CD14-positive monocyte (primary cell): ENCODE measurements around the gene WNT10A. TPM values are rescaled to one million over a fixed set of nuclear protein-coding genes. Genes with fewer than 3 reads are reported as not detected.

ENCODE experiments used
- DNase-seq, 3 donors: peaks; one replicate each; pipeline ENCODE4 v3.0.0-alpha.2; 2011 to 2022
- H2AFZ ChIP-seq: 2 replicates; pipeline ENCODE4 v1.6.0; 2012; ENCODE audit warnings: mild to moderate bottlenecking, low read depth, low read length, inconsistent platforms; ENCODE audit not compliant: insufficient read depth, poor library complexity, severe bottlenecking
- H3K27ac ChIP-seq, 2 donors: 1 replicate in 1 of 2; 2 replicates in 1 of 2; pipeline ENCODE4 v1.5.1; 2012 to 2013; ENCODE audit warnings: low read length in 2 of 2, control low read depth in 1 of 2, inconsistent platforms in 1 of 2, low read depth in 1 of 2, mild to moderate bottlenecking in 1 of 2
- H3K27me3 ChIP-seq, 2 donors: one replicate each; pipeline versions ENCODE4 v1.6.0 to v1.6.1; 2011 to 2013; ENCODE audit warnings: low read length in 2 of 2; ENCODE audit not compliant: control insufficient read depth in 2 of 2, insufficient read depth in 2 of 2
- H3K36me3 ChIP-seq, 2 donors: replicated peaks in 1 of 2; 1 replicate in 1 of 2; 2 replicates in 1 of 2; pipeline versions ENCODE4 v1.5.1 to v1.6.1; 2012 to 2013; ENCODE audit warnings: low read length in 2 of 2, control low read depth in 1 of 2, inconsistent platforms in 1 of 2, mild to moderate bottlenecking in 1 of 2; ENCODE audit not compliant: insufficient read depth in 2 of 2, control insufficient read depth in 1 of 2
- H3K4me1 ChIP-seq, 2 donors: 1 replicate in 1 of 2; 2 replicates in 1 of 2; pipeline versions ENCODE4 v1.5.1 to v1.6.1; 2012 to 2013; ENCODE audit warnings: low read length in 2 of 2, control low read depth in 1 of 2, inconsistent platforms in 1 of 2, mild to moderate bottlenecking in 1 of 2, moderate library complexity in 1 of 2; ENCODE audit not compliant: insufficient read depth in 2 of 2, control insufficient read depth in 1 of 2
- H3K4me2 ChIP-seq: replicated peaks from 2 replicates; pipeline ENCODE3; 2012; ENCODE audit warnings: low read length, moderate library complexity, mild to moderate bottlenecking; ENCODE audit not compliant: poor library complexity, severe bottlenecking; ENCODE audit errors: extremely low read depth
- H3K4me3 ChIP-seq, 3 experiments: fragments of 200-600 bp in 1 of 3; sonication (generic) in 1 of 3; replicated peaks in 1 of 3; 1 replicate in 2 of 3; 2 replicates in 1 of 3; pipeline ENCODE4 v1.5.1; 2011 to 2013; ENCODE audit warnings: low read length in 3 of 3, mild to moderate bottlenecking in 3 of 3, control low read depth in 2 of 3, low read depth in 2 of 3, inconsistent platforms in 1 of 3, moderate library complexity in 1 of 3
- H3K79me2 ChIP-seq: 2 replicates; pipeline ENCODE4 v1.6.0; 2012; ENCODE audit warnings: mild to moderate bottlenecking, control low read depth, inconsistent platforms, low read length, moderate library complexity; ENCODE audit not compliant: insufficient read depth
- H3K9ac ChIP-seq: 2 replicates; pipeline ENCODE4 v1.6.0; 2017; ENCODE audit warnings: low read length, mild to moderate bottlenecking; ENCODE audit not compliant: insufficient read depth, poor library complexity, severe bottlenecking
- H3K9me3 ChIP-seq, 2 donors: replicated peaks in 1 of 2; 1 replicate in 1 of 2; 2 replicates in 1 of 2; pipeline versions ENCODE4 v1.5.1 to v1.6.1; 2012 to 2013; ENCODE audit warnings: low read length in 2 of 2, control low read depth in 1 of 2; ENCODE audit not compliant: control insufficient read depth in 1 of 2, insufficient read depth in 1 of 2
- H4K20me1 ChIP-seq: 2 replicates; pipeline ENCODE4 v1.6.0; 2012; ENCODE audit warnings: mild to moderate bottlenecking, low read length, control low read depth, moderate library complexity; ENCODE audit not compliant: insufficient read depth
- H3K27ac Mint-ChIP-seq, 7 donors: one replicate each; pipeline ENCODE4 v1.8.0; 2020; ENCODE audit warnings: mild to moderate bottlenecking in 7 of 7, mixed read lengths in 7 of 7, moderate library complexity in 6 of 7, inconsistent platforms in 2 of 7
- H3K27me3 Mint-ChIP-seq, 3 donors: one replicate each; pipeline ENCODE4 v1.8.0; 2021 to 2022; ENCODE audit warnings: low read depth in 3 of 3, mild to moderate bottlenecking in 3 of 3, mixed read lengths in 3 of 3, moderate library complexity in 3 of 3, inconsistent platforms in 1 of 3
- H3K36me3 Mint-ChIP-seq, 2 donors: one replicate each; pipeline ENCODE4 v1.8.0; 2020; ENCODE audit warnings: mixed read lengths in 2 of 2, inconsistent platforms in 1 of 2, mild to moderate bottlenecking in 1 of 2
- H3K4me1 Mint-ChIP-seq: one replicate; pipeline ENCODE4 v1.8.0; 2020; ENCODE audit warnings: mild to moderate bottlenecking, mixed read lengths
- H3K4me3 Mint-ChIP-seq, 2 donors: one replicate each; pipeline ENCODE4 v1.8.0; 2020; ENCODE audit warnings: mild to moderate bottlenecking in 2 of 2, mixed read lengths in 2 of 2, moderate library complexity in 1 of 2
- H3K9me3 Mint-ChIP-seq, 7 donors: one replicate each; pipeline ENCODE4 v1.8.0; 2020 to 2022; ENCODE audit warnings: mixed read lengths in 7 of 7, mild to moderate bottlenecking in 6 of 7, moderate library complexity in 6 of 7, inconsistent platforms in 2 of 7
- WGBS: methylation state at CpG from one replicate; pipeline ENCODE4 v1.1.5; 2013; ENCODE audit warnings: missing lambda C conversion rate; ENCODE audit not compliant: insufficient coverage; 5-methylcytosine and 5-hydroxymethylcytosine counted together
- intact Hi-C, 2 donors: fragments of 100-400 bp; cut with micrococcal nuclease; formaldehyde crosslinking; loops; one replicate each; pipeline versions ENCODE4 v1.15.0 to v1.15.1; 2023
- polyA plus RNA-seq, 3 donors: library from polyadenylated mRNA; depleted of rRNA in 1 of 3; unstranded in 2 of 3; stranded (reverse) in 1 of 3; fragments of 300-500 nt in 2 of 3; fragments of >200 nt in 1 of 3; fragmentation: Illumina TruSeq in 2 of 3; gene quantifications; 1 replicate in 2 of 3; 2 replicates in 1 of 3; pipeline ENCODE4 v1.2.3, GENCODE V29; 2012 to 2021
- TF ChIP-seq, protein P1 (sequence below): fragments of 200-600 bp; IDR thresholded peaks from one replicate; pipeline ENCODE4 v1.8.0; 2022; ENCODE audit warnings: antibody characterized with exemption, mild to moderate bottlenecking

WNT10A gene
- polyA plus RNA-seq, 3 donors: 0.04 TPM; not detected in 2

DNA sequence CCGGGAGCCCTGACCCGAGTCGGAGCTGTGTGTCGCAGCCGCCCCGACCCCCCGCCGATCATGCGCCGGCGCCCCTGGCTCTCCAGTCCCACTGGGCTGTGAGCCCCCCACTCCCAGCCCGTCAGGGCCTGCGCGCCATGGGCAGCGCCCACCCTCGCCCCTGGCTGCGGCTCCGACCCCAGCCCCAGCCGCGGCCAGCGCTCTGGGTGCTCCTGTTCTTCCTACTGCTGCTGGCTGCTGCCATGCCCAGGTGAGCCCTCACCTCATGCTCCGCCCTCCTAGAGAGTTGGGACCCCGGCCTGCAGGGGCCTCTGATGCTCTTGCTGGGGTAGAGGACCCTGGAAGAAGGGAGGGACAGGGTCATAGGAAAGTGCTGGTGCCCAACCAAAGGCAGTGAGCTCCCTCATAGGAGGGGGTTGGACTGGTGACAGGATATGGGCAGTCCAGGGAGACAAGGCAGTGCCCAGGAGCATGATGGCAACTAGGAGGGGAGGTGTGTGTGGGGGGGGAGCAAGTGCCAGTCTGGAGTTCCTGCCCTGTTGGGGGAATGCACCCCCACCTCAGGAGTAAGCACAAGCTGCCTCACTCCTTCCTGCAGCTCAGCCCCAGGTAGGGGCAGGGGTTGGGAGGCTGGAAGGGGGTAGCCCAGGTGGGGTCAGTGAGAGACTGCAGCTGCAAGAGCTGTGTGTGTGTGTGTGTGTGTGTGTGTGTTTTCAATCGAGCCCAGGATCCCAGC lies 375 bp downstream of the WNT10A start:
- DNase-seq: no peak
- Mint-ChIP-seq H3K27ac (peak overlapping the region in 1 of 7 donors; percentile 37), H3K4me3 (peak overlapping the region; percentile 60 to 80), H3K4me1 (peaks cover 21% of the 10 kb centered on the region), H3K36me3 (peaks cover 0 to 12% of the 10 kb centered on the region in 2 donors), H3K27me3 (peaks cover 83 to 99% (median 84%) of the 10 kb centered on the region in 3 donors), H3K9me3 (peaks cover 0 to 19% (median 8%) of the 10 kb centered on the region in 7 donors)
- H3K4me1 ChIP-seq: peaks cover 4 to 11% of the 10 kb centered on the region in 2 donors
- H3K9me3 ChIP-seq: peaks cover 0 to 36% of the 10 kb centered on the region in 2 donors
- H3K27ac ChIP-seq: no peak overlapping the region
- H3K79me2 ChIP-seq: no peaks in the 10 kb centered on the region
- H4K20me1 ChIP-seq: no peaks in the 10 kb centered on the region
- H3K4me3 ChIP-seq: no peak overlapping the region
- peak overlapping the region; percentile 42 for H3K4me2 ChIP-seq
- H2AFZ ChIP-seq: no peak overlapping the region
- no peak overlapping the region for H3K9ac ChIP-seq
- intact Hi-C loops: no loop called here
- TF ChIP-seq, protein P1, sequence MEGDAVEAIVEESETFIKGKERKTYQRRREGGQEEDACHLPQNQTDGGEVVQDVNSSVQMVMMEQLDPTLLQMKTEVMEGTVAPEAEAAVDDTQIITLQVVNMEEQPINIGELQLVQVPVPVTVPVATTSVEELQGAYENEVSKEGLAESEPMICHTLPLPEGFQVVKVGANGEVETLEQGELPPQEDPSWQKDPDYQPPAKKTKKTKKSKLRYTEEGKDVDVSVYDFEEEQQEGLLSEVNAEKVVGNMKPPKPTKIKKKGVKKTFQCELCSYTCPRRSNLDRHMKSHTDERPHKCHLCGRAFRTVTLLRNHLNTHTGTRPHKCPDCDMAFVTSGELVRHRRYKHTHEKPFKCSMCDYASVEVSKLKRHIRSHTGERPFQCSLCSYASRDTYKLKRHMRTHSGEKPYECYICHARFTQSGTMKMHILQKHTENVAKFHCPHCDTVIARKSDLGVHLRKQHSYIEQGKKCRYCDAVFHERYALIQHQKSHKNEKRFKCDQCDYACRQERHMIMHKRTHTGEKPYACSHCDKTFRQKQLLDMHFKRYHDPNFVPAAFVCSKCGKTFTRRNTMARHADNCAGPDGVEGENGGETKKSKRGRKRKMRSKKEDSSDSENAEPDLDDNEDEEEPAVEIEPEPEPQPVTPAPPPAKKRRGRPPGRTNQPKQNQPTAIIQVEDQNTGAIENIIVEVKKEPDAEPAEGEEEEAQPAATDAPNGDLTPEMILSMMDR: no peak
- peaks cover 67 to 95% of the 10 kb centered on the region in 2 donors for H3K27me3 ChIP-seq
- WGBS: 12% methylated on average over 24 of the region's 24 CpGs
- H3K36me3 ChIP-seq: no peaks in the 10 kb centered on the region

DNA sequence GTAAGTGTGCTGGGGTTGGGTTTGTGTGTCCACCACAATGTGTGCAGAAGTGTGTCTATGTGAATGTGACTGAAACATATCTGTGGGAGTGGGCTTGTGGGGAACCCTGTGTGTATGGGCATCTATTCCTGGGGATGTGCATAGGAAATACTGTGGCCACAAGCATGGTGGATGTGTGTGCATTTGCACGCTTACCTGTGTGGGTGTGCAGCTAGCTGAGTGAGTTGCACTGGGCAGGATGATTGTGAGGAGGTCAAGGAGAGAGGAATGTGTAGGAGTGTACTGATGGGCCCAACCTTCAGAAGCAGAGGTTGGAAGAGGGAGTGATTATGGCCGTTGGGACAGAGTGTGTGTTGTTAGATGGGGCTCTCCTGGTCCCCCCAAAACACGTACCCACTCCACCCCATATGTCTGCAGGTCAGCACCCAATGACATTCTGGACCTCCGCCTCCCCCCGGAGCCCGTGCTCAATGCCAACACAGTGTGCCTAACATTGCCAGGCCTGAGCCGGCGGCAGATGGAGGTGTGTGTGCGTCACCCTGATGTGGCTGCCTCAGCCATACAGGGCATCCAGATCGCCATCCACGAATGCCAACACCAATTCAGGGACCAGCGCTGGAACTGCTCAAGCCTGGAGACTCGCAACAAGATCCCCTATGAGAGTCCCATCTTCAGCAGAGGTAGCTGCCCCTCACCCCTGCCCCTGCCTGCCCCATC lies 1.2 kb downstream of the WNT10A start:
- 80% methylated on average over 11 of the region's 13 CpGs for WGBS
- Mint-ChIP-seq H3K4me3 (peak overlapping the region in 1 of 2 donors; percentile 80), H3K4me1 (peaks cover 21% of the 10 kb centered on the region), H3K9me3 (peaks cover 0 to 19% (median 8%) of the 10 kb centered on the region in 7 donors), H3K27ac (no peak overlapping the region), H3K36me3 (peaks cover 0 to 12% of the 10 kb centered on the region in 2 donors), H3K27me3 (peaks cover 81 to 98% (median 82%) of the 10 kb centered on the region in 3 donors)
- TF ChIP-seq, protein P1: no peak
- H3K9me3 ChIP-seq: peaks cover 0 to 36% of the 10 kb centered on the region in 2 donors
- no peaks in the 10 kb centered on the region for H4K20me1 ChIP-seq
- no peak overlapping the region for H3K4me2 ChIP-seq
- H3K79me2 ChIP-seq: no peaks in the 10 kb centered on the region
- H3K27ac ChIP-seq: no peak overlapping the region
- DNase-seq: no peak
- intact Hi-C loops: no loop called here
- peaks cover 4 to 11% of the 10 kb centered on the region in 2 donors for H3K4me1 ChIP-seq
- no peaks in the 10 kb centered on the region for H3K36me3 ChIP-seq
- H3K27me3 ChIP-seq: peaks cover 62 to 87% of the 10 kb centered on the region in 2 donors
- H3K9ac ChIP-seq: no peak overlapping the region
- no peak overlapping the region for H3K4me3 ChIP-seq
- no peak overlapping the region for H2AFZ ChIP-seq
